K562 (cell line): Measurements from ENCODE around the gene CPT1B. TPM values are rescaled to one million over a fixed set of nuclear protein-coding genes. Genes with fewer than 3 reads are reported as not detected.

Source experiments
- ADNP ChIP-seq: fragments of 200-800 bp; sonication (Bioruptor generic); IDR thresholded peaks from 2 replicates; pipeline ENCODE4 v1.6.1; 2016; ENCODE audit warnings: missing genetic modification characterization, missing compliant biosample characterization
- BRCA1 ChIP-seq, 2 experiments: fragments of 450-650 bp in 1 of 2; sonication (generic) in 1 of 2; formaldehyde crosslinking in 1 of 2; IDR thresholded peaks; 2 replicates each; pipeline versions ENCODE4 v1.5.0 to v1.6.1; 2017 to 2020; ENCODE audit warnings: mild to moderate bottlenecking in 1 of 2, missing genetic modification reagents in 1 of 2
- CBX2 ChIP-seq: fragments of 200-600 bp; sonication (generic); IDR thresholded peaks from one replicate; pipeline ENCODE4 v1.6.1; 2012; ENCODE audit warnings: mild to moderate bottlenecking, low read length, inconsistent platforms; ENCODE audit not compliant: insufficient read depth, poor library complexity, severe bottlenecking
- CTBP1 ChIP-seq: fragments of 450-650 bp; IDR thresholded peaks from 2 replicates; pipeline ENCODE4 v1.6.1; 2016; ENCODE audit warnings: borderline replicate concordance
- EP400 ChIP-seq: fragments of 450-650 bp; IDR thresholded peaks from 2 replicates; pipeline ENCODE4 v1.6.1; 2017; ENCODE audit warnings: antibody characterized with exemption, mild to moderate bottlenecking, moderate library complexity
- MYBL2 ChIP-seq, 2 experiments: fragments of 450-650 bp in 1 of 2; sonication (generic) in 1 of 2; formaldehyde crosslinking in 1 of 2; IDR thresholded peaks; 2 replicates each; pipeline versions ENCODE4 v1.6.1 to v1.8.1; 2017 to 2022; ENCODE audit warnings: borderline replicate concordance in 1 of 2, inconsistent platforms in 1 of 2, low read depth in 1 of 2, mild to moderate bottlenecking in 1 of 2, missing genetic modification reagents in 1 of 2, moderate library complexity in 1 of 2
- PRDM10 ChIP-seq: fragments of 450-650 bp; IDR thresholded peaks from 2 replicates; pipeline ENCODE4 v1.6.1; 2018; ENCODE audit not compliant: partially characterized antibody
- RBBP5 ChIP-seq: fragments of 200-600 bp; sonication (generic); IDR thresholded peaks from 2 replicates; pipeline ENCODE4 v1.6.1; 2012; ENCODE audit warnings: borderline replicate concordance, mild to moderate bottlenecking, low read length, control low read depth, inconsistent platforms; ENCODE audit not compliant: insufficient read depth, poor library complexity, severe bottlenecking
- SMARCA4 ChIP-seq: fragments of 450-650 bp; IDR thresholded peaks from 2 replicates; pipeline ENCODE4 v1.6.1; 2016
- STAT5A ChIP-seq: IDR thresholded peaks from 2 replicates; pipeline ENCODE4 v1.6.1; 2012; ENCODE audit warnings: low read length, inconsistent platforms, borderline replicate concordance
- TFAM ChIP-seq: fragments of 250-450 bp; sonication (Bioruptor Pico); conservative IDR thresholded peaks from 2 replicates; pipeline ENCODE4 v1.5.0; 2021; ENCODE audit warnings: mild to moderate bottlenecking, moderate library complexity
- TFAP4 ChIP-seq: sonication (generic); formaldehyde crosslinking; IDR thresholded peaks from 2 replicates; pipeline ENCODE4 v1.8.0; 2022; ENCODE audit warnings: missing genetic modification reagents, mild to moderate bottlenecking, moderate library complexity, borderline replicate concordance
- ZNF655 ChIP-seq: fragments of 250-450 bp; sonication (Bioruptor Pico); IDR thresholded peaks from 2 replicates; pipeline ENCODE4 v1.5.0; 2021
- polyA plus RNA-seq, 8 experiments: library from polyadenylated mRNA; depleted of rRNA in 4 of 8; stranded (reverse) in 5 of 8; unstranded in 3 of 8; fragments of >200 nt; fragmentation: Nextera tagmentation in 2 of 8; fragmentation: Illumina TruSeq in 1 of 8; extraction: Ambion mirVana in 2 of 8; extraction: Trizol in 1 of 8; gene quantifications; 2 replicates each; pipeline versions ENCODE4 v1.2.1 to v1.2.3, GENCODE V29; 2011 to 2014; ENCODE audit warnings: inconsistent platforms in 1 of 8, missing spikeins in 1 of 8
- total RNA-seq, 7 experiments: library from RNA; depleted of rRNA in 6 of 7; stranded (reverse); fragments of >200 nt in 6 of 7; fragmentation: Illumina TruSeq in 2 of 7; extraction: Trizol in 2 of 7; gene quantifications; 2 replicates each; pipeline versions ENCODE4 v1.2.1 to v1.2.3, GENCODE V29; 2011 to 2021; ENCODE audit warnings: low replicate concordance in 1 of 7
- TF ChIP-seq, protein P1 (sequence below), 2 experiments: fragments of 200-800 bp in 1 of 2; sonication (Bioruptor generic) in 1 of 2; sonication (generic) in 1 of 2; formaldehyde crosslinking in 1 of 2; IDR thresholded peaks in 1 of 2; conservative IDR thresholded peaks in 1 of 2; 2 replicates each; pipeline versions ENCODE4 v1.5.0 to v1.6.1; 2016 to 2020; ENCODE audit warnings: missing compliant biosample characterization in 1 of 2, missing genetic modification characterization in 1 of 2, missing genetic modification reagents in 1 of 2
- TF ChIP-seq, protein P2 (sequence below): fragments of 450-650 bp; formaldehyde crosslinking; IDR thresholded peaks from 2 replicates; pipeline ENCODE4 v1.4.0; 2020; ENCODE audit warnings: mild to moderate bottlenecking

Gene CPT1B
- total and polyA plus RNA-seq, 9 of the 15 experiments (the other 6 are each of a cell fraction or from before 2014, with no cell fraction given): 0.35 to 6.1 (median 2.6) TPM

- TF ChIP-seq, protein P1, sequence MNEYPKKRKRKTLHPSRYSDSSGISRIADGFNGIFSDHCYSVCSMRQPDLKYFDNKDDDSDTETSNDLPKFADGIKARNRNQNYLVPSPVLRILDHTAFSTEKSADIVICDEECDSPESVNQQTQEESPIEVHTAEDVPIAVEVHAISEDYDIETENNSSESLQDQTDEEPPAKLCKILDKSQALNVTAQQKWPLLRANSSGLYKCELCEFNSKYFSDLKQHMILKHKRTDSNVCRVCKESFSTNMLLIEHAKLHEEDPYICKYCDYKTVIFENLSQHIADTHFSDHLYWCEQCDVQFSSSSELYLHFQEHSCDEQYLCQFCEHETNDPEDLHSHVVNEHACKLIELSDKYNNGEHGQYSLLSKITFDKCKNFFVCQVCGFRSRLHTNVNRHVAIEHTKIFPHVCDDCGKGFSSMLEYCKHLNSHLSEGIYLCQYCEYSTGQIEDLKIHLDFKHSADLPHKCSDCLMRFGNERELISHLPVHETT (CRISPR knock-in tag; conservative IDR thresholded peaks at IDR 0.05 in 1 of 2, IDR thresholded peaks at IDR 0.05 in 1 of 2): peak in 1 of 2 experiments; percentile 80; a peak in 2 of 4 replicates
- no peak for TF ChIP-seq PRDM10
- TF ChIP-seq TFAM (CRISPR knock-in tag): no peak
- TF ChIP-seq ZNF655 (CRISPR knock-in tag): no peak
- peak; percentile 56; the same call in 1 of the 2 replicates for TF ChIP-seq EP400
- TF ChIP-seq SMARCA4: no peak
- TF ChIP-seq ADNP (tag): no peak
- TF ChIP-seq CTBP1: peak; percentile 14; the same call in 1 of the 2 replicates
- TF ChIP-seq, protein P2, sequence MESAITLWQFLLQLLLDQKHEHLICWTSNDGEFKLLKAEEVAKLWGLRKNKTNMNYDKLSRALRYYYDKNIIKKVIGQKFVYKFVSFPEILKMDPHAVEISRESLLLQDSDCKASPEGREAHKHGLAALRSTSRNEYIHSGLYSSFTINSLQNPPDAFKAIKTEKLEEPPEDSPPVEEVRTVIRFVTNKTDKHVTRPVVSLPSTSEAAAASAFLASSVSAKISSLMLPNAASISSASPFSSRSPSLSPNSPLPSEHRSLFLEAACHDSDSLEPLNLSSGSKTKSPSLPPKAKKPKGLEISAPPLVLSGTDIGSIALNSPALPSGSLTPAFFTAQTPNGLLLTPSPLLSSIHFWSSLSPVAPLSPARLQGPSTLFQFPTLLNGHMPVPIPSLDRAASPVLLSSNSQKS (CRISPR knock-in tag): no peak
- no peak for TF ChIP-seq STAT5A
- peak; percentile 49 for TF ChIP-seq RBBP5
- no peak for TF ChIP-seq CBX2
- TF ChIP-seq TFAP4 (CRISPR knock-in tag): peak; percentile 63; the same call in 1 of the 2 replicates
- TF ChIP-seq MYBL2 (IDR thresholded peaks at IDR 0.05; ENCODE audit: low read depth): no peak
- TF ChIP-seq MYBL2 (CRISPR knock-in tag; IDR thresholded peaks at IDR 0.05; ENCODE audit: borderline replicate concordance): no peak
- no peak for TF ChIP-seq BRCA1 (IDR thresholded peaks at IDR 0.05)
- TF ChIP-seq BRCA1 (CRISPR knock-in tag; IDR thresholded peaks at IDR 0.05): no peak
Measured at GRCh38 chr22:50582493-50583293, 4.5 kb upstream of the CPT1B start, which contains the start of gene CHKB (continued).
